MM.1S (cell line): ENCODE measurements around the gene GPC4.

Experiments
- CTCF ChIP-seq: fragments of 300-600 bp; sonication (generic); IDR thresholded peaks from 2 replicates; pipeline ENCODE4 v1.5.1; 2016; ENCODE audit warnings: antibody characterized with exemption, low read length, mixed read lengths
- EZH2 ChIP-seq: fragments of 300-600 bp; sonication (generic); optimal IDR thresholded peaks from 2 replicates; pipeline ENCODE3; 2017; ENCODE audit warnings: low read depth, mild to moderate bottlenecking, antibody characterized with exemption, low read length, mixed read lengths

GRCh38 chrX:133362538-133362937, 52.8 kb downstream of the GPC4 start:
- TF ChIP-seq CTCF (no peak), EZH2 (no peak)
